DND-41 (cell line): ENCODE measurements around the gene CCDC88A.

Experiments used
- EZH2 ChIP-seq: IDR thresholded peaks from 3 replicates; pipeline ENCODE4 v1.6.1; 2012; ENCODE audit warnings: borderline replicate concordance, low read depth, mild to moderate bottlenecking, moderate library complexity, low read length, inconsistent platforms; ENCODE audit not compliant: severe bottlenecking
- TF ChIP-seq, protein P1 (sequence below): IDR thresholded peaks from 2 replicates; pipeline ENCODE4 v1.5.1; 2012; ENCODE audit warnings: borderline replicate concordance, low read length, moderate library complexity, mild to moderate bottlenecking; ENCODE audit not compliant: poor library complexity, severe bottlenecking; ENCODE audit errors: extremely low read depth

DNA sequence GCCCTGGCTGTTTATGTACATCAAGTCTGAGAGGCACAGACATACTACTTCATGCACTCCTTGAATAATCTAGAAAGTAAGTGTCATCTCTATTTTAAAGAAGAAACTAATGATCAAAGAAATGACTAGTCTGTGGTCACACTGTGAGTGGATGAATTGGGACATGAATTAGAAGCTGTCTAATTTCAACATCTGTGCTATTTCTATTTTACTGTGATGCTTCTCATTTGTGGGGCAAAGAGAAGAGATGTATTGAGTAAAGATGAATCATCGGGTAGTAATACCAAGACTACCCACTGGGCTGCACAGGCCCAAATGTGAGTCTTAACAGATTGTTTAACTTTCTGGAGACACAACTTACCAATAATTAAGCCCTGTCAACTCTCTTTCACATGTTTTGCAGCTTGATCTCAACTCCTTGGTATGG, 108.2 kb downstream of the CCDC88A start:
- TF ChIP-seq, protein P1, sequence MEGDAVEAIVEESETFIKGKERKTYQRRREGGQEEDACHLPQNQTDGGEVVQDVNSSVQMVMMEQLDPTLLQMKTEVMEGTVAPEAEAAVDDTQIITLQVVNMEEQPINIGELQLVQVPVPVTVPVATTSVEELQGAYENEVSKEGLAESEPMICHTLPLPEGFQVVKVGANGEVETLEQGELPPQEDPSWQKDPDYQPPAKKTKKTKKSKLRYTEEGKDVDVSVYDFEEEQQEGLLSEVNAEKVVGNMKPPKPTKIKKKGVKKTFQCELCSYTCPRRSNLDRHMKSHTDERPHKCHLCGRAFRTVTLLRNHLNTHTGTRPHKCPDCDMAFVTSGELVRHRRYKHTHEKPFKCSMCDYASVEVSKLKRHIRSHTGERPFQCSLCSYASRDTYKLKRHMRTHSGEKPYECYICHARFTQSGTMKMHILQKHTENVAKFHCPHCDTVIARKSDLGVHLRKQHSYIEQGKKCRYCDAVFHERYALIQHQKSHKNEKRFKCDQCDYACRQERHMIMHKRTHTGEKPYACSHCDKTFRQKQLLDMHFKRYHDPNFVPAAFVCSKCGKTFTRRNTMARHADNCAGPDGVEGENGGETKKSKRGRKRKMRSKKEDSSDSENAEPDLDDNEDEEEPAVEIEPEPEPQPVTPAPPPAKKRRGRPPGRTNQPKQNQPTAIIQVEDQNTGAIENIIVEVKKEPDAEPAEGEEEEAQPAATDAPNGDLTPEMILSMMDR, result peak; percentile 21
- no peak for TF ChIP-seq EZH2
